ENCODE results near the gene ETV5. TPM values are rescaled to one million over a fixed set of nuclear protein-coding genes. Genes with fewer than 3 reads are reported as not detected.

Gene ETV5
- total and polyA plus RNA-seq, 9 of the 15 experiments (the other 6 are each of a cell fraction or from before 2014, with no cell fraction given) = 9.2 to 25.9 (median 15.9) TPM

- Histone ChIP-seq H3K4me1 (replicated peaks in 1 of 2; ENCODE audit: control insufficient read depth in 2 of 2, insufficient read depth in 2 of 2, low read length in 2 of 2) (no peaks in the 10 kb centered on the region; a peak in 1 of 5 replicates), H3K27me3 (ENCODE audit: control insufficient read depth in 2 of 2, insufficient read depth in 2 of 2, low read length in 2 of 2) (peaks cover 17 to 55% of the 10 kb centered on the region in 2 experiments; a peak in 4 of 5 replicates), H3K36me3 (ENCODE audit: control insufficient read depth, insufficient read depth, low read length) (no peaks in the 10 kb centered on the region), H3K79me2 (ENCODE audit: control insufficient read depth, insufficient read depth, low read length) (no peaks in the 10 kb centered on the region), H3K4me3 (no peak overlapping the region), H3K9me3 (replicated peaks; ENCODE audit: control insufficient read depth, insufficient read depth, low read depth, low read length) (no peaks in the 10 kb centered on the region), H4K20me1 (replicated peaks; ENCODE audit: control insufficient read depth, insufficient read depth, low read length) (0 out of 2 replicates have a peak, but pooled peaks cover 5% of the 10 kb centered on the region), H2AFZ (ENCODE audit: low read depth, low read length) (no peak overlapping the region), H3K9ac (ENCODE audit: insufficient read depth in 1 of 2, low read depth in 2 of 2, low read length in 2 of 2) (no peak overlapping the region), H3K9me1 (ENCODE audit: control insufficient read depth, insufficient read depth, low read length) (no peaks in the 10 kb centered on the region), H3K4me2 (ENCODE audit: insufficient read depth, low read length) (no peak overlapping the region), H3K27ac (ENCODE audit: extremely low read depth, low read depth, low read length) (no peak overlapping the region)
- no peak for ATAC-seq
- POLR2A ChIA-PET = interaction anchor here (0.6 kb wide), 1 partner anchor 131 kb away, joined by 3 read pairs; no protein-coding TSS in a partner anchor
- CTCF ChIA-PET (ENCODE audit: low intra/inter-chr PET ratio) = no interaction called here
- no TSS peak for BruUV-seq (replicated peaks)
- WGBS (ENCODE audit: insufficient coverage, low coverage, missing lambda C conversion rate) = 20% methylated on average over 2 of the region's 2 CpGs
- intact Hi-C loops (cut with micrococcal nuclease) = no loop called here
- in situ Hi-C loops (cut with MboI) = no loop called here
- DNase-seq (ENCODE audit: extremely low read depth in 1 of 4, low spot score in 3 of 4) = no peak
- no peak for FAIRE-seq
- TF ChIP-seq TFE3 (CRISPR knock-in tag; IDR thresholded peaks at IDR 0.05) (no peak), ETV1 (tag; conservative IDR thresholded peaks at IDR 0.05; ENCODE audit: low read depth) (no peak), ZNF655 (CRISPR knock-in tag; IDR thresholded peaks at IDR 0.05) (no peak), ZNF277 (CRISPR knock-in tag; IDR thresholded peaks at IDR 0.05; ENCODE audit: borderline replicate concordance) (no peak), ZNF41 (CRISPR knock-in tag; conservative IDR thresholded peaks at IDR 0.05) (no peak), ZNF263 (CRISPR knock-in tag; IDR thresholded peaks at IDR 0.05; ENCODE audit: borderline replicate concordance) (no peak), ZKSCAN8 (CRISPR knock-in tag; IDR thresholded peaks at IDR 0.05) (no peak), PTRF (tag; IDR thresholded peaks at IDR 0.05) (no peak), CHD4 (IDR thresholded peaks at IDR 0.05; ENCODE audit: insufficient read depth, insufficient replicate concordance, low read depth, low read length, poor library complexity, severe bottlenecking) (no peak), THRB (CRISPR knock-in tag; conservative IDR thresholded peaks at IDR 0.05) (0 out of 2 replicates have a peak, but pooled peaks have one; percentile 26), HBP1 (CRISPR knock-in tag; IDR thresholded peaks at IDR 0.05) (peak; percentile 68; the same call in 1 of the 2 replicates), FOXP4 (CRISPR knock-in tag; IDR thresholded peaks at IDR 0.05; ENCODE audit: borderline replicate concordance) (no peak)
Observed at GRCh38 chr3:186125118-186125517, 16.2 kb upstream of the ETV5 start.

All from K562 (cell line).